Osteoblast (primary cell): Measurements from ENCODE around the gene RYR3. TPM values are rescaled to one million over a fixed set of nuclear protein-coding genes. Genes with fewer than 3 reads are reported as not detected.

Experiments
- DNase-seq: peaks from one replicate; pipeline ENCODE4 v3.0.0; 2011; ENCODE audit warnings: low spot score, mixed read lengths; ENCODE audit not compliant: insufficient read length; ENCODE audit errors: missing footprints
- H2AFZ ChIP-seq: 2 replicates; pipeline ENCODE4 v1.6.0; 2011; ENCODE audit warnings: mild to moderate bottlenecking, low read length
- H3K27ac ChIP-seq: 2 replicates; pipeline ENCODE4 v1.5.1; 2011; ENCODE audit warnings: mild to moderate bottlenecking, low read depth, low read length, moderate library complexity
- H3K27me3 ChIP-seq: 2 replicates; pipeline ENCODE4 v1.6.0; 2012; ENCODE audit warnings: mild to moderate bottlenecking, control low read depth, inconsistent platforms, low read length, moderate library complexity; ENCODE audit not compliant: insufficient read depth
- H3K36me3 ChIP-seq: 2 replicates; pipeline ENCODE4 v1.5.1; 2011; ENCODE audit warnings: mild to moderate bottlenecking, low read length, control low read depth, moderate library complexity; ENCODE audit not compliant: insufficient read depth
- H3K4me1 ChIP-seq: 2 replicates; pipeline ENCODE4 v1.5.1; 2011; ENCODE audit warnings: mild to moderate bottlenecking, low read length, control low read depth, moderate library complexity; ENCODE audit not compliant: insufficient read depth
- H3K4me2 ChIP-seq: 2 replicates; pipeline ENCODE4 v1.6.0; 2011; ENCODE audit warnings: mild to moderate bottlenecking, low read length; ENCODE audit not compliant: insufficient read depth
- H3K4me3 ChIP-seq: fragments of 200-600 bp; sonication (generic); 3 replicates; pipeline ENCODE4 v1.5.1; 2012; ENCODE audit warnings: mild to moderate bottlenecking, low read length, inconsistent platforms; ENCODE audit not compliant: insufficient read depth
- H3K79me2 ChIP-seq: 2 replicates; pipeline ENCODE4 v1.6.0; 2012; ENCODE audit warnings: mild to moderate bottlenecking, low read length, control low read depth, inconsistent platforms; ENCODE audit not compliant: insufficient read depth
- H3K9me3 ChIP-seq: 2 replicates; pipeline ENCODE4 v1.5.1; 2011; ENCODE audit warnings: low read depth, low read length, control low read depth
- H4K20me1 ChIP-seq: 2 replicates; pipeline ENCODE4 v1.6.0; 2012; ENCODE audit warnings: mild to moderate bottlenecking, low read length, control low read depth; ENCODE audit not compliant: insufficient read depth
- CTCF ChIP-seq: IDR thresholded peaks from 2 replicates; pipeline ENCODE4 v1.5.1; 2011; ENCODE audit warnings: mild to moderate bottlenecking, low read depth, low read length, moderate library complexity; ENCODE audit errors: extremely low read depth
- total RNA-seq: library from RNA; depleted of rRNA; stranded (reverse); fragments of >200 nt; gene quantifications from 2 replicates; pipeline ENCODE4 v1.2.3, GENCODE V29; 2012

RYR3 gene
- total RNA-seq, 1 donor: not detected

- Histone ChIP-seq H3K9me3 (no peaks in the 10 kb centered on the region), H2AFZ (no peak overlapping the region), H3K79me2 (no peaks in the 10 kb centered on the region), H3K36me3 (no peaks in the 10 kb centered on the region), H3K4me2 (no peak overlapping the region), H3K4me3 (no peak overlapping the region), H4K20me1 (no peaks in the 10 kb centered on the region), H3K27me3 (peaks cover 9% of the 10 kb centered on the region), H3K4me1 (no peaks in the 10 kb centered on the region), H3K27ac (no peak overlapping the region)
- no peak for TF ChIP-seq CTCF
- no peak for DNase-seq
These were observed 366.6 kb downstream of the RYR3 start for GRCh38 chr15:33677238-33677830.

GRCh38 chr15:33678176-33678575 lies 367.4 kb downstream of the RYR3 start:
- Histone ChIP-seq H3K27me3 (peaks cover 9% of the 10 kb centered on the region), H3K4me3 (no peak overlapping the region), H3K4me1 (no peaks in the 10 kb centered on the region), H3K4me2 (no peak overlapping the region), H3K79me2 (no peaks in the 10 kb centered on the region), H2AFZ (no peak overlapping the region), H3K36me3 (no peaks in the 10 kb centered on the region), H3K9me3 (no peaks in the 10 kb centered on the region), H4K20me1 (no peaks in the 10 kb centered on the region), H3K27ac (no peak overlapping the region)
- no peak for TF ChIP-seq CTCF
- no peak for DNase-seq

GRCh38 chr15:33678602-33679001 lies 367.8 kb downstream of the RYR3 start:
- Histone ChIP-seq H4K20me1 (no peaks in the 10 kb centered on the region), H3K27me3 (peaks cover 9% of the 10 kb centered on the region), H3K36me3 (no peaks in the 10 kb centered on the region), H3K4me3 (no peak overlapping the region), H2AFZ (no peak overlapping the region), H3K4me2 (no peak overlapping the region), H3K4me1 (no peaks in the 10 kb centered on the region), H3K9me3 (no peaks in the 10 kb centered on the region), H3K27ac (no peak overlapping the region), H3K79me2 (no peaks in the 10 kb centered on the region)
- no peak for DNase-seq
- TF ChIP-seq CTCF: no peak

GRCh38 chr15:33679061-33679460 lies 368.3 kb downstream of the RYR3 start:
- Histone ChIP-seq H3K36me3 (no peaks in the 10 kb centered on the region), H4K20me1 (no peaks in the 10 kb centered on the region), H3K9me3 (no peaks in the 10 kb centered on the region), H3K4me3 (no peak overlapping the region), H2AFZ (no peak overlapping the region), H3K4me1 (no peaks in the 10 kb centered on the region), H3K27me3 (peaks cover 9% of the 10 kb centered on the region), H3K4me2 (no peak overlapping the region), H3K27ac (no peak overlapping the region), H3K79me2 (no peaks in the 10 kb centered on the region)
- DNase-seq: no peak
- TF ChIP-seq CTCF: no peak
